Measurements from ENCODE around the gene SKOR2.
A peak's percentile ranks its signal among the peaks of the same experiment; 100 is the strongest.
"Not testable (repeated sequence)": the region's sequence is repeated elsewhere in the genome, so short reads cannot be mapped to it uniquely, and the experiment has no call there.

The SKOR2 gene

GRCh38 chr18:47187721-47188120 is 63.7 kb downstream of the SKOR2 start:
- no peak for TF ChIP-seq CTCF (conservative IDR thresholded peaks at IDR 0.05; ENCODE audit: low read length)
- no peak overlapping the region for H3K4me3 ChIP-seq (ENCODE audit: low read length)
- no peak for DNase-seq (ENCODE audit: low read depth)

- DNase-seq (ENCODE audit: low read depth): peak; percentile 22
- no peak overlapping the region for H3K4me3 ChIP-seq (ENCODE audit: low read length)
- TF ChIP-seq CTCF (conservative IDR thresholded peaks at IDR 0.05; ENCODE audit: low read length): no peak
Observed at GRCh38 chr18:47184419-47185050, 66.9 kb downstream of the SKOR2 start.

DNA sequence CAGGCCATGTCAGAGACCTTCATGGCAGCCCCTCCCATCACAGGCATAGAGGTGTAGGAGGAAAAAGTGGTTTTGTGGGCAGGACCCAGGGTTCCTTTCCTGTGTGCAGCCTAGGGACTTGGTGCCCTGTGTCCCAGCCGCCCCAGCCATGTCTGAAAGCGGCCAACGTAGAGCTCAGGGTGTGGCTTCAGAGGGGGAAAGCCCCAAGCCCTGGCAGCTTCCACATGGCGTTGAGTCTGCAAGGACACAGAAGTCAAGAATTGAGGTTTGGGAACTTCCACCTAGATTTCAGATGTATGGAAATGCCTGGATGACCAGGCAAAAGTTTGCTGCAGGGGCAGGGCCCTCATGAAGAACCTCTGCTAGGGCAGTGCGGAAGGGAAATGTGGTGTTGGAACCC is 69.3 kb downstream of the SKOR2 start:
- H3K4me3 ChIP-seq (ENCODE audit: low read length); DNase-seq (ENCODE audit: low read depth): not testable (repeated sequence)

GRCh38 chr18:47180765-47181164 is 70.7 kb downstream of the SKOR2 start:
- no peak for TF ChIP-seq CTCF (conservative IDR thresholded peaks at IDR 0.05; ENCODE audit: low read length)
- H3K4me3 ChIP-seq (ENCODE audit: low read length): no peak overlapping the region

GRCh38 chr18:47179520-47179919 is 71.9 kb downstream of the SKOR2 start:
- no peak overlapping the region for H3K4me3 ChIP-seq (ENCODE audit: low read length)
- no peak for TF ChIP-seq CTCF (conservative IDR thresholded peaks at IDR 0.05; ENCODE audit: low read length)
- DNase-seq (ENCODE audit: low read depth): no peak

More at GRCh38 chr18:47180765-47181164, 70.7 kb downstream of the SKOR2 start:
- no peak for DNase-seq (ENCODE audit: low read depth)

DNA sequence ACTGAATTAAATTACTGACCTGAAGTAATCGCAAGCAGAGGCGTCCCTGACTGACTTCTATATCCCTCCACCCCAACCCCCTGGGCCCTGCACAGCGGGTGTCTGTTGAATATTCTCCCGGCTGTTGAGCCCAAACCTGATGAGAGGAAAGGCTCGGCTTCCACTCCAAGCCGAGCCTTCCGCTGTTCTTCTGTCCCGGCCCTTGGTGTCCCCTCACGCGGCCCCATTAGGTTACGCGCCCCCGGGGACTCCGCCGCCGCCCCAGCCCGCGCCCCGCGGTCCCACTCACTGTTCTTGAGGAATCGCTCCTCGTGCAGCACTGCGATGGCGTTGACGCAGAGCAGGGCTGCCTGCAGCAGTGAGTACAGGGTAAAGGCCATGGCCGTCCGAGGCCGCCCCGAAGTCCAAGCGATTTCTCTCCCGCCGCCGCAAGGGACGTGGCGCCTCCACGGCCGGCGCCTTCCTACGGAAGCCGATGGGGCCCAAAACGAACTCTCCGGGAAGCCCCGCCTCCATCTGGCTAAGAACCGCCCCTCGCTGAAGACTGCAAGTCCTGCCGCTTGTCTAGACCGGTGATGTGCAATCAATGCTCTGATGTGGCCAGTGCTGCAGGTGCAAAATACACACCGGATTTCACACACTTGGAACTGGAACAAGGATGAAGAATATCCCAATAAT is 75.4 kb downstream of the SKOR2 start, which contains the start of gene IER3IP1:
Gene IER3IP1, minus strand, starts transcription at position 467 of the 678 bp plus-strand sequence. Its CDS starts 87 bp downstream, at position 380.
- DNase-seq (ENCODE audit: low read depth): peak; percentile 95
- peak; percentile 24 for TF ChIP-seq CTCF (conservative IDR thresholded peaks at IDR 0.05; ENCODE audit: low read length)
- H3K4me3 ChIP-seq (ENCODE audit: low read length): peak within 1 kb of the TSS; percentile 88

GRCh38 chr18:47175283-47175897 is 76.1 kb downstream of the SKOR2 start:
- no peak for TF ChIP-seq CTCF (conservative IDR thresholded peaks at IDR 0.05; ENCODE audit: low read length)
- H3K4me3 ChIP-seq (ENCODE audit: low read length): peak overlapping the region; percentile 88
- no peak for DNase-seq (ENCODE audit: low read depth)
